ENCODE measurements around the gene STPG4. TPM values are rescaled to one million over a fixed set of nuclear protein-coding genes. Genes with fewer than 3 reads are reported as not detected.

STPG4 gene
- total RNA-seq, 1 experiment from 2014 or later, result 0.13 TPM

- H2AFZ ChIP-seq (ENCODE audit: low read length), result no peak overlapping the region
- H3K27ac ChIP-seq (ENCODE audit: insufficient read length, low read depth, low read length), result no peak overlapping the region
- no peak overlapping the region for H2BK12ac ChIP-seq (ENCODE audit: insufficient read length, low read depth, low read length)
- no peak overlapping the region for H3K18ac ChIP-seq (ENCODE audit: insufficient read length, low read depth, low read length)
- Mint-ChIP-seq H3K9me3 (no peaks in the 10 kb centered on the region), H3K36me3 (ENCODE audit: insufficient read depth in 1 of 3, low read depth in 3 of 3) (no peaks in the 10 kb centered on the region), H3K27ac (no peak overlapping the region), H3K4me1 (peaks cover 18 to 22% of the 10 kb centered on the region in 2 experiments), H3K4me3 (no peak overlapping the region), H3K27me3 (ENCODE audit: low read depth) (peaks cover 10% of the 10 kb centered on the region)
- H3K23me2 ChIP-seq (ENCODE audit: insufficient read length, low read depth, low read length, poor library complexity, severe bottlenecking), result no peaks in the 10 kb centered on the region
- H3K27me3 ChIP-seq (ENCODE audit: insufficient read depth, low read length), result no peaks in the 10 kb centered on the region; the same call in 1 of the 2 replicates
- H4K5ac ChIP-seq (ENCODE audit: insufficient read length, low read depth, low read length), result no peak overlapping the region
- H2AK5ac ChIP-seq (ENCODE audit: insufficient read length, low read length), result no peak overlapping the region
- H3K56ac ChIP-seq (ENCODE audit: insufficient read length, low read depth, low read length), result no peak overlapping the region
- no peak for TF ChIP-seq CTCF (conservative IDR thresholded peaks at IDR 0.05)
- no peak overlapping the region for H2BK5ac ChIP-seq (ENCODE audit: insufficient read length, low read length)
- H3K4ac ChIP-seq (ENCODE audit: low read depth, low read length), result no peak overlapping the region
- no peak overlapping the region for H3T11ph ChIP-seq (ENCODE audit: low read length)
- H3K23ac ChIP-seq (ENCODE audit: insufficient read length, low read depth, low read length), result no peak overlapping the region
- no peaks in the 10 kb centered on the region for H4K20me1 ChIP-seq (ENCODE audit: control insufficient read depth, insufficient read depth, insufficient read length)
- H3K79me1 ChIP-seq (ENCODE audit: insufficient read depth, low read depth, low read length, poor library complexity, severe bottlenecking), result no peaks in the 10 kb centered on the region
- H3K4me1 ChIP-seq (ENCODE audit: insufficient read depth, low read length), result no peaks in the 10 kb centered on the region
- no peak overlapping the region for H2BK120ac ChIP-seq (ENCODE audit: low read depth, low read length, poor library complexity, severe bottlenecking)
- no peak overlapping the region for H4K91ac ChIP-seq (ENCODE audit: insufficient read length, low read depth, low read length)
- no peaks in the 10 kb centered on the region for H3K9me3 ChIP-seq (ENCODE audit: control insufficient read depth, low read depth, low read length)
- no peaks in the 10 kb centered on the region for H3K79me2 ChIP-seq (ENCODE audit: insufficient read depth, low read length)
- no peak overlapping the region for H3K9ac ChIP-seq (ENCODE audit: extremely low read depth, insufficient read length, low read length)
- no peak overlapping the region for H2BK20ac ChIP-seq (ENCODE audit: low read depth, low read length, poor library complexity, severe bottlenecking)
- no peak overlapping the region for H2BK15ac ChIP-seq (ENCODE audit: low read depth, low read length)
- no peak overlapping the region for H3K4me2 ChIP-seq (ENCODE audit: insufficient read depth, insufficient read length, low read length)
- no peak overlapping the region for H4K8ac ChIP-seq (replicated peaks; ENCODE audit: insufficient read length, low read depth, low read length)
- DNase-seq, result no peak
- H3K14ac ChIP-seq (ENCODE audit: insufficient read depth, low read length), result no peak overlapping the region
- no CpG with 5 or more reads among the region's 6 CpGs for WGBS (ENCODE audit: extremely low coverage, insufficient read length, low lambda C conversion rate)
Measured at GRCh38 chr2:47089083-47089464, 66.0 kb downstream of the STPG4 start.
